ENCODE data around the gene PLTP.

The PLTP gene

DNA sequence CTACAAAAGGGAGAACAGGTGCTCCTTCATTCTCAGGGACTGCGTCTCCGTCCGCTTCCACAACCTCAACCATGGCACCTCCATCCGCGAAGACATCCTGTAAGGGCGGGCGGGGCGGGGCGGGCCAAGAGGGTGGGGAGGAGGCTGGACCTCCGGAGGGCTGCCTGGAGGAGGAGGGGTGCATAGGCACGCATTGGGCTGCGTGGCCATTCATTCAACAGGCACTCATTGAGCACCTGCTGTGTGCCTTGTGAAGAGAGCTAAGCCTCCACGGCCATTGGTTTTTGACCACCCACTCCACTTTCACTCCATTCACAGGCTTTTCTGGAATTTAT is 54.1 kb downstream of the PLTP start:
- Mint-ChIP-seq H3K4me3 (peak overlapping the region; percentile 93), H3K27me3 (no peaks in the 10 kb centered on the region), H3K4me1 (peaks cover 52% of the 10 kb centered on the region), H3K36me3 (peaks cover 2% of the 10 kb centered on the region), H3K9me3 (no peaks in the 10 kb centered on the region), H3K27ac (peak overlapping the region; percentile 93)

DNA sequence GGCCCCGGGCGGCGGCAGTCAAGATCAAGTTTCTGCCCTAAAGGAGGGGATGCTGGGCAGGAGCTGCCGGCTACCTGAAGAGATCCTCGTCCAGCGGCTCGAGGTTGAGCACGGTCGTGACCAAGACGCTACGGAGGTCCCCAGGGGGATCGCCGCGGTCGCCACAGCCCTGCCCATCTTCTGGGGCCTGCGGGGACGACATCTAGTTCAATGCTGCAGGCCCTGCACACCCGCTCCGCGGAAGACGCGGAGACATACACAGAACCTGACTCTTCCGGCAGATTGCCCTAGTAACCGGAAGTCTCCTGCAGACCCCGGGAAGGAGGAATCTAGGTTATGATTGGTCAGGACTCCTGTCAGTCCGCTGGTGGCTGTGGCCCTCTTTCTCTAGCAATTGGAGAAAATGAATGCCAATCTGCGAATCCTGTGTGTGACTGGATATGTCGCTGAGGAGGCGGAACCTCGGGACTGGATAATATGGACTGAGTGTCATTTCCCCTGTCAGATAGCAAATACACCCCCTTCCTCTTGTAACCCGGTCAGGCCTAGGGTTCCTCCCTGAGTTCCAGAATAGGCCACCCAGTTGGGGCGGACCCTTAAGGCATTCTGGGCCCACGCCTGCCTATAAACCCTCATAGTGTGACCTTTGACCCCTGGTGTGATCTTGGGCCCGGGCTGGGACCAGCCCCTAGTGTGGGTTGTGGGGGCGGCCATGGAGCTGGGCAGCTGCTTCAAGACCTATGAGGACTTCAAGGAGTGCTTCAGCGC is 54.7 kb downstream of the PLTP start, which contains the start of the genes ACOT8 and ZSWIM3:
Gene ACOT8, minus strand, starts transcription at position 279 of the 768 bp plus-strand sequence. Its CDS starts 77 bp downstream, at position 202.
Gene ZSWIM3, plus strand, starts transcription at position 501 of the 768 bp plus-strand sequence. Its CDS starts 212 bp downstream, at position 713.
- Mint-ChIP-seq H3K4me1 (peaks cover 52% of the 10 kb centered on the region), H3K9me3 (no peaks in the 10 kb centered on the region), H3K27me3 (no peaks in the 10 kb centered on the region), H3K27ac (peak within 1 kb of the TSS; percentile 93), H3K4me3 (peak within 1 kb of the TSS; percentile 93), H3K36me3 (peaks cover 4% of the 10 kb centered on the region)

GRCh38 chr20:45853484-45853883 is 58.5 kb downstream of the PLTP start:
- no peaks in the 10 kb centered on the region for H3K9me3 Mint-ChIP-seq
- H3K4me3 Mint-ChIP-seq, result no peak overlapping the region
- H3K4me1 Mint-ChIP-seq, result peaks cover 41% of the 10 kb centered on the region
- no peak overlapping the region for H3K27ac Mint-ChIP-seq
- H3K36me3 Mint-ChIP-seq, result peaks cover 5% of the 10 kb centered on the region
- no peaks in the 10 kb centered on the region for H3K27me3 Mint-ChIP-seq

DNA sequence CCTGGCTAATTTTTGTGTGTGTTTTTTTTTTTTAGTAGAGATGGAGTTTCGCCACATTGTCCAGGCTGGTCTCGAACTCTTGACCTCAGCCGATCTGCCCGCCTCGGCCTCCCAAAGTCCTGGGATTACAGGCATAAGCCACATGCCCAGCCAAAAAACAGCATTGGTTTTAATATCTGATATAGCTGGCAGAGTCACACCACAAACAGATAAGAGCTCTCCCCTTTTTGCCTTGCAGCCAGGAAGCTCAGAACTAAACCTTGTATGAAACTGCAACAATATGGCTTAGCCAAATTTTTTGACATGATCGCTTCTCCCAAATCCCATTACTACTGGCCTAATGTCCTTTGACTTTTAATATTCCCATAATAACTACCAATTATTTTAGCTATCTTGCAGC is 59.6 kb downstream of the PLTP start:
- Mint-ChIP-seq H3K9me3 (no peaks in the 10 kb centered on the region), H3K27ac (no peak overlapping the region), H3K27me3 (no peaks in the 10 kb centered on the region), H3K4me1 (peaks cover 36% of the 10 kb centered on the region), H3K36me3 (peaks cover 5% of the 10 kb centered on the region), H3K4me3 (no peak overlapping the region)

DNA sequence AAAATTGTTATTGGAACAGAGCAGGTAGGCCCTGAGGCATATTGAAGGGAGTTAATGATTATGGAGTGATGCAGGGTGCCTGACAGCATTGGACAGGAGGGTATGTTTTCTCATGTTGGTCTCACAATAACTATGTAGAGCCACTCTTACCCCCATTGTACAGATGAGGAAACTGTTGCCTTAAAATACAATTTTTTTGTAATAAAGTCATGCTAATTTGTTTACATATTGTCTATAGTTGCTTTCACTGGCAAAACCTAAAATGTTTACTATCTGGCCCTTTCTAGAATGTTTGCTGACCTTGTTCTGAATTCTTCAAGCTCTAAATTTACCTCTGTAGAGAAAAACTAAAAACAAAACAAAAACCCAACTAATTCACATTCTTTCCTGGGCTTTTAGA is 60.5 kb downstream of the PLTP start:
- H3K4me3 Mint-ChIP-seq, result no peak overlapping the region
- H3K27ac Mint-ChIP-seq, result no peak overlapping the region
- H3K9me3 Mint-ChIP-seq, result no peaks in the 10 kb centered on the region
- H3K27me3 Mint-ChIP-seq, result no peaks in the 10 kb centered on the region
- peaks cover 5% of the 10 kb centered on the region for H3K36me3 Mint-ChIP-seq
- H3K4me1 Mint-ChIP-seq, result peaks cover 32% of the 10 kb centered on the region

DNA sequence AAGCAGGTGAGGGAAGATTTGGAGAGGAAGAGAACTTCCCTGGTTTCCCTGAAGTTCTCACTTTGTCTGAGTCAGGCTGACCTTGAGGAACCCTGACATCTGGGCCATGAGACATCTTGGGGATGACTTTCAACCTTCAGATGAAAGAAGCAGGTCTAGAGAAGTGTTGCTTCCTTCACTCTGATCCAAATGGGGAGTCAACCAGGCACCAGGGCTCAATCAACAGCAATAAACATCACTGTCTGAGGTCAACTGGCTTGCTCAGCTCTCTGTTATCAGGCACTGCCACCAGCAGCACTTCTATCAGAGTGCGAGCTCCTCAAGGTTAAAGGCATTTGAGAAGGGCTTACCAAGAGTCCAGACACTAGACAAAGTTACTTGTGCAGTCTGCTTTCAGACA is 61.0 kb downstream of the PLTP start:
- H3K9me3 Mint-ChIP-seq, result no peaks in the 10 kb centered on the region
- H3K4me3 Mint-ChIP-seq, result no peak overlapping the region
- peaks cover 27% of the 10 kb centered on the region for H3K4me1 Mint-ChIP-seq
- no peaks in the 10 kb centered on the region for H3K27me3 Mint-ChIP-seq
- H3K27ac Mint-ChIP-seq, result no peak overlapping the region
- peaks cover 5% of the 10 kb centered on the region for H3K36me3 Mint-ChIP-seq

DNA sequence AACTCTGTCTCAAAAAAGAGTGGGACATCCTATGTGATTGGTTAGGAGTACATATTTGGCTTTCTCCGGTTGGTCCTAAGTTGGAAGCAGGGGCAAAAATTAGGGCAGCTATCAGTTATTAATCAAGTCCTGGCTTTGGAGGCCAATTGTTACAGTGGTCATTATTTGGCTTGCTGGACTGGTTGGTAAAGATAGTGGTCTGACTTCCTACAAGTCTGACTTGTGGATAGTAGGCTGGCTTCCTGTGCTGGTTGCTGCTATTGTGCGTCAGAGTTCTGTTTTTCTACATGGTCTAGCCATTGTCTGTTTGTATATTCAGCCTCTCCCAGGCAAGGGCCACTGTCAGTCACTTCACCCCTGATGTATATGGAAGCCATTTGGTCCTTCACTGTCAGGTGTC is 61.7 kb downstream of the PLTP start:
- Mint-ChIP-seq H3K27ac (no peak overlapping the region), H3K36me3 (peaks cover 5% of the 10 kb centered on the region), H3K4me1 (peaks cover 21% of the 10 kb centered on the region), H3K4me3 (no peak overlapping the region), H3K27me3 (no peaks in the 10 kb centered on the region), H3K9me3 (no peaks in the 10 kb centered on the region)

DNA sequence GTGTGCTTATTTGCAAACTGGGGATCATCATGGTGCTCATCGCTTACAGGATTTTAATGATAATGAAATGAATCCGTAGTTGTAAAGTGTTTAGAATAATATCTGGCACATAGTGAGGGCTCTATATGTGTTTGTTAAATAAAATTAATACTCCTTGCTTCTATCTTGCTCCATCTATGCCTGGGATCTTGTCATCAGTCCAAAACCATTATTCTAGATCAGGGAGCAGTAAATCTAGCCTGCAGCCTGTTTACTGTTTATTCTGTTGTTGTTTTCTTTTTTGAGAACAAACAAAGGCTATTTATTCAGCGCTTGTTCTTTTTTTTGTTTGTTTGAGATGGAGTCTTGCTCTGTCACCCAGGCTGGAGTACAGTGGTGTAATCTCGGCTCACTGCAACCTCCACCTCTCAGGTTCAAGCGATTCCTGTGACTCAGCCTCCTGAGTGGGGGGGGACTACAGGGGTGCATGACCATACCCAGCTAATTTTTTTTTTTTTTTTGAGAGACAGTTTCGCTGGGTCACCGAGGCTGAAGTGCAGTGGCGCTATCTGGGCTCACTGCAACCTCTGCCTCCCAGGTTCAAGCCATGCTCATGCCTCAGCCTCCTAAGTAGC is 62.9 kb downstream of the PLTP start:
- Mint-ChIP-seq H3K9me3 (no peaks in the 10 kb centered on the region), H3K27ac (no peak overlapping the region), H3K27me3 (no peaks in the 10 kb centered on the region), H3K36me3 (peaks cover 6% of the 10 kb centered on the region), H3K4me3 (no peak overlapping the region), H3K4me1 (peaks cover 12% of the 10 kb centered on the region)
